Nephron progenitor cell (in vitro differentiated cells): ENCODE results near the gene HIP1R.

ENCODE experiments used
- DNase-seq: peaks from one replicate; pipeline ENCODE4 v3.0.0; 2021
- H3K27ac Mint-ChIP-seq: 2 replicates; pipeline ENCODE4 v1.8.0; 2021; ENCODE audit warnings: mild to moderate bottlenecking, moderate library complexity, mixed read lengths
- H3K27me3 Mint-ChIP-seq: 2 replicates; pipeline ENCODE4 v1.8.0; 2021; ENCODE audit warnings: mild to moderate bottlenecking, low read depth, mixed read lengths; ENCODE audit not compliant: poor library complexity
- H3K36me3 Mint-ChIP-seq: 2 replicates; pipeline ENCODE4 v1.8.0; 2021; ENCODE audit warnings: low read depth, mixed read lengths
- H3K4me1 Mint-ChIP-seq: 2 replicates; pipeline ENCODE4 v1.8.0; 2021; ENCODE audit warnings: mixed read lengths
- H3K4me3 Mint-ChIP-seq: 2 replicates; pipeline ENCODE4 v1.8.0; 2021; ENCODE audit warnings: mild to moderate bottlenecking, moderate library complexity, mixed read lengths
- H3K9me3 Mint-ChIP-seq: 2 replicates; pipeline ENCODE4 v1.8.0; 2021; ENCODE audit warnings: mild to moderate bottlenecking, moderate library complexity, mixed read lengths
- CTCF ChIP-seq: fragments of 200-600 bp; sonication (generic); IDR thresholded peaks from 2 replicates; pipeline ENCODE4 v1.5.0; 2021; ENCODE audit warnings: antibody characterized with exemption

The HIP1R gene

GRCh38 chr12:122893208-122894153, 58.2 kb downstream of the HIP1R start:
- TF ChIP-seq CTCF, result no peak
- peaks cover 28% of the 10 kb centered on the region for H3K27me3 Mint-ChIP-seq
- H3K4me3 Mint-ChIP-seq, result peak overlapping the region; percentile 57
- H3K9me3 Mint-ChIP-seq, result peaks cover 7% of the 10 kb centered on the region
- no peak overlapping the region for H3K27ac Mint-ChIP-seq
- H3K4me1 Mint-ChIP-seq, result peaks cover 60% of the 10 kb centered on the region
- no peak for DNase-seq
- H3K36me3 Mint-ChIP-seq, result no peaks in the 10 kb centered on the region

GRCh38 chr12:122894193-122895121, 59.2 kb downstream of the HIP1R start:
- peak overlapping the region; percentile 59 for H3K27ac Mint-ChIP-seq
- peak overlapping the region; percentile 94 for H3K4me3 Mint-ChIP-seq
- no peak for DNase-seq
- peaks cover 28% of the 10 kb centered on the region for H3K27me3 Mint-ChIP-seq
- peaks cover 7% of the 10 kb centered on the region for H3K9me3 Mint-ChIP-seq
- no peak for TF ChIP-seq CTCF
- H3K36me3 Mint-ChIP-seq, result no peaks in the 10 kb centered on the region
- peaks cover 53% of the 10 kb centered on the region for H3K4me1 Mint-ChIP-seq

- no peak for TF ChIP-seq CTCF
- no peaks in the 10 kb centered on the region for H3K36me3 Mint-ChIP-seq
- peaks cover 48% of the 10 kb centered on the region for H3K4me1 Mint-ChIP-seq
- H3K9me3 Mint-ChIP-seq, result peaks cover 7% of the 10 kb centered on the region
- peaks cover 35% of the 10 kb centered on the region for H3K27me3 Mint-ChIP-seq
- H3K27ac Mint-ChIP-seq, result no peak overlapping the region
- no peak for DNase-seq
- peak overlapping the region; percentile 94 for H3K4me3 Mint-ChIP-seq
Measured at GRCh38 chr12:122895320-122895703, 60.1 kb downstream of the HIP1R start.

GRCh38 chr12:122895704-122896636, 60.7 kb downstream of the HIP1R start, which contains the start of gene VPS37B:
Gene VPS37B, minus strand, starts transcription at chr12:122896124. Its CDS starts 62 bp downstream, at chr12:122896062.
- Mint-ChIP-seq H3K4me3 (peak within 1 kb of the TSS; percentile 94), H3K27ac (peak within 1 kb of the TSS; percentile 42), H3K4me1 (peaks cover 42% of the 10 kb centered on the region), H3K27me3 (peaks cover 40% of the 10 kb centered on the region), H3K9me3 (peaks cover 7% of the 10 kb centered on the region), H3K36me3 (no peaks in the 10 kb centered on the region)
- DNase-seq, result peak; percentile 87
- no peak for TF ChIP-seq CTCF

- peaks cover 36% of the 10 kb centered on the region for H3K4me1 Mint-ChIP-seq
Measured at GRCh38 chr12:122896662-122897061, 61.4 kb downstream of the HIP1R start.

More at GRCh38 chr12:122896662-122897061, 61.4 kb downstream of the HIP1R start:
- no peak overlapping the region for H3K27ac Mint-ChIP-seq
- peaks cover 44% of the 10 kb centered on the region for H3K27me3 Mint-ChIP-seq
- no peak for DNase-seq
- TF ChIP-seq CTCF, result no peak
- peak overlapping the region; percentile 94 for H3K4me3 Mint-ChIP-seq
- no peaks in the 10 kb centered on the region for H3K36me3 Mint-ChIP-seq
- peaks cover 7% of the 10 kb centered on the region for H3K9me3 Mint-ChIP-seq
